Skin epidermis (tissue), 12 donors: ENCODE data around the gene CKAP4.

Experiments used
- H3K27ac ChIP-seq, 21 experiments: fragments of 200-600 bp; sonication (generic) in 11 of 21; one replicate each; pipeline ENCODE4 v1.5.0; 2020; ENCODE audit warnings: mild to moderate bottlenecking in 3 of 21, inconsistent platforms in 2 of 21, moderate library complexity in 2 of 21
- H3K4me3 ChIP-seq, 7 experiments: fragments of 200-600 bp; sonication (generic) in 2 of 7; one replicate each; pipeline ENCODE4 v1.5.0; 2020; ENCODE audit warnings: inconsistent platforms in 2 of 7, mild to moderate bottlenecking in 2 of 7, moderate library complexity in 1 of 7

CKAP4 gene

DNA sequence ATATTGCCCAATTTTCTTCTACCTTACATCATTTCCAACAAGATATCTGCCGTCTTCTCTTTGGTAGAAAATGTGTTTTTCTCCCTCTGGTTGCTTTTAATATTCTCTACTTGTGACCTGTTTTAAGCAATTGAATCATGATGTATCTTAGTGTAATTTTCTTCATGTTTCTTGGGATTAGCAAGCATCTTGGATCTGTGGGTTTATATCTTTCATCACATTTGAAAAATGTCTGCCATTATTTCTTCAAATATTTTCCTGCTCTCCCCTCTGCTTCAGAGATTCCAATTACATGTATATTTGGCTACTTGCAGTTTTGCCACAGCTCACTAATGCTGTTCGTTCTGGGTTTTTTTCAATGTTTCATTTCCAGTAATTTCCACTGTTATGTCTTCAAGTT lies 30.1 kb downstream of the CKAP4 start:
- Histone ChIP-seq H3K27ac (no peak overlapping the region), H3K4me3 (no peak overlapping the region)

DNA sequence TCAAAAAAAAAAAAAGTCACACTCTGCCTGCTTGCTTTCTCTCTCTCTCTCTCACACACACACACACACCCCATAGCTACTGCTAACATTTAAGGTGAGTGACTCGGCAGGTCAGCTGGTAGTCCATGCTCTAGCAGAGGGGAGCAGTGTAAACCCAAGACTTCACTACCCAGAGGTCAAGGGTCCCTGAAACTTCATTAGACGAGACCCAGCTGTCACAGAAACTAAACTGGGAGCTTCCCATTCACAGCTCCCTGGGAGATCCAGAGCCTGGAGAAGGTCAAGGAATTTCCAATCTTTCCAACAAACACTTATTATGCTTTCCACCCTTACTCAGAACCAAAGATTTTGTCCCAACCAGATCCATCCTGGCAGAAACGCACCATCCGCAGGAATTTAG lies 33.2 kb downstream of the CKAP4 start:
- no peak overlapping the region for H3K27ac ChIP-seq
- no peak overlapping the region for H3K4me3 ChIP-seq

DNA sequence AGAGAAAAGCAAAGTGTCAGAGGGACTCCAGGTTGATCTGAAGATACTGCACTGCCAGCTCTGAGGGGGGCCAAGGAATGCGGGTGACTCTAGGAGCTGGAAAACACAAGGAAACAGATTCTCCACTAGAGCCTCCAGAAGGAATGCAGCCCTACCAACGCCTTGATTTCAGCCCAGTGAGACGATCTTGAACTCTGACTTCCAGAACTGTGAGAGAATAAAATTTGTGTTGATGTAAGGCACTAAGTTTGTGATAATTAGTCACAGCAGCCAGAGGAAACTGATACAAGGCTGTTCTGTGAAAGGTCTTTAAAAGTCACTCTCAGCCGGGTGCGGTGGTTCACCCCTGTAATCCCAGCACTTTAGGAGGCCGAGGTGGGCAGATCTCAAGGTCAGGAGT lies 34.2 kb downstream of the CKAP4 start:
- no peak overlapping the region for H3K27ac ChIP-seq
- H3K4me3 ChIP-seq = no peak overlapping the region

DNA sequence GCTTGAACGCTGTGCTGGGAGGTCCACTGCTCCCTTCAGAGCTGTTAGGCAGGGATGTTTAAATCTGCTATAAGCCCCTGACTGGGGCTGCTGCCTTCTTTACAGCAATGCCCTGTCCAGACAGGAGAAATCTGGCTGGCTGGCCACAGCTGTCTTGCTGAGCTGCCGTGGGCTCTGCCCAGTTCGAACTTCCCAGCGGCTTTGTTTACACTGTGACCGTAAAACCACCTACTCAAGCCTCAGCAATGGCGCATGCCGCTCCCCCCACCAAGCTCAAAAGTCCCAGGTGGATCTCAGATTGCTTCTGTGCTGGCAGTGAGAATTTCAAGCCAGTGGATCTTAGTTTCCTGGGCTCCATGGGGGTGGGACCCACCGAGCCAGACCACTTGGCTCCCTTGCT lies 35.8 kb downstream of the CKAP4 start:
- no peak overlapping the region for H3K27ac ChIP-seq
- no peak overlapping the region for H3K4me3 ChIP-seq

DNA sequence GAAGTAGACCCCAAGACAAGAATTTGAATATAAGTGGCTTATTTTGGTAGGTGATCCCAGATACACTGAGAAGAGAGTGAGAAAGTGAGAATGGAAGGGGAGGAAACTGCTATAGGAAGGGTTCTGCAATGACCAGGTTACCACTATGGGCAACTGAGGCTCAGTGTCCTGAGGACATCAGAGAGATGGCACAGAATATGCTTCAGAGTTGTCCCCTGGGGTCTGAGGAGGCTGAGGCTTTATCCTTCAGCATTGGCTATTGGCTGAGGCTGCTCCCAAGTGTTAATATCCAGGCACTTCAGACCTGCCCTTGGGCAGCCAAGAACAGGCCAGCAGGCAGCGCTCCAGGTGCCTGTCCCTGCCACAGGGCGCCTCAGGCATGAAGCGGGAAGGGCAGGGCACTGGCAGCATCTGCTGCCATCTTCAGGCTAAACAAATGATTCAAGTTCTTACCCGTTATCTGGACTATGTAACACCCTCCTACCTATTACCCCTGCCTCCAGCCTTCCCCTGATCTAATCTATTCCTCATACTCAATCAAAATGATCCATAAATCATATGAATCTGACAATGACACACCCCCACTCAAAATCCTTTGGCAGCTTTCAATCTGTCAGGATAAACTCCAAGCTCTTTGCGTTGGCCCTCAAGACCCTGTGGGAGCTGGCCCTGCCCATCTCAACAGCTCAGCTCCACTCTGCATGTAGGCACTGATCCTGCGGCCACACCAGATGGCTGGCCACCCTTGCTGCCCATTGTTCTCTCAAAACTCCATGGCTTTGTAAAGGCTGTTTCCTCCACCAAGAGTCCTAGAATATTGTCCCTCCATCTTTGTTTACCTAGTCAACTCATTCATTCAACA lies 42.4 kb downstream of the CKAP4 start:
- Histone ChIP-seq H3K4me3 (no peak overlapping the region), H3K27ac (no peak overlapping the region)

DNA sequence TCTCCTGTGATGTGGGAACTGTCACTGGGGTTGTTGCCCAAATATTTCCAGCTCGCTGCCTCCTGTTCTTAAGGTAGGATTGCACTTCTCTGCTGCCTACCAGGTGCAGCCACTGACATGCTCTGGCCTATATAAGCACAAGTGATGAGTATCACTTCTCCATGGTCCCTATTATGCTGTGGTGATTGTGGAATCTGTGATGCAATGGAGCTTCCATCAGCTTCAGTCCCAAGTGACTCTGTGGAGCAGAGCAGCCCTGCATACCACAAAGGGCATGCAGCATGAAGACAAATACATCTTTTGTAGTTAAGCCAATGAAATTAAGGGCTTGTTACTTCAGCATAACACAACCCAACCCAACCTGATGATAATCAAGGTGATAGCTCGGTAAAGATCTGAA lies 43.5 kb downstream of the CKAP4 start:
- Histone ChIP-seq H3K4me3 (no peak overlapping the region), H3K27ac (no peak overlapping the region)

DNA sequence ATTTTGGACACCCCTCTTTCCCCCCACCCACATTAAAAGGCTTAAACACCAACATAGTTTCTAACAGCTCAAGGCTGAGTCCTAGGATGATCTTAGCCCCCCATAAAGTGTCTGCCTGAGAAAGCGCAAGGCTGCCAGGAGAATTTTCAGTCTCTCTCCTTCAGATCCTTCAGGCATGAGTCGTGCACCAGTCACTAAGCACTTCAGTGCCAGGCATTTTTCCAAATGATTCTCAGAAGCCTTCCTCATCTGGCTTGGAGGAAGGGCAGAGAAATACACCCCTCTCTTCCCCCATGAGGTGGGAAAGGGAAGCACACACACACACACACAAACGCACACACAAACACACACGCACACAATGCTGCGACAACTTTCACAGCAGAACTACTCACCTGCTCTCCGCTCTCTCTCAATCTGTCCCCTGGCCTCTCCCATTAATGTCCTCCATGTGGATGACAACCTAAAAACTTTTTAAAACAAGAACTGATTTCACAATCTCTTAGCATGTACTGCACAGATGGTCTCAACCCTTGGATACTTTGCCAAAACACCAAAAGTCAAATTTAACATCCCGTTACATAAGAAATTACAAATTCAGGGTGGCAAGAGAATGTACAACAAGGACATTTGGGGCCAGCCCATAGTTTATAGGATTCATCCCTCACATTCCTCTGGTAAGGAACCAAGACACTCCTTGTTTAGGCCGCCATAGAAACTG lies 49.8 kb downstream of the CKAP4 start:
- no peak overlapping the region for H3K4me3 ChIP-seq
- peak overlapping the region in 9 of 21 experiments; percentile 13 to 61 (median 40) for H3K27ac ChIP-seq

DNA sequence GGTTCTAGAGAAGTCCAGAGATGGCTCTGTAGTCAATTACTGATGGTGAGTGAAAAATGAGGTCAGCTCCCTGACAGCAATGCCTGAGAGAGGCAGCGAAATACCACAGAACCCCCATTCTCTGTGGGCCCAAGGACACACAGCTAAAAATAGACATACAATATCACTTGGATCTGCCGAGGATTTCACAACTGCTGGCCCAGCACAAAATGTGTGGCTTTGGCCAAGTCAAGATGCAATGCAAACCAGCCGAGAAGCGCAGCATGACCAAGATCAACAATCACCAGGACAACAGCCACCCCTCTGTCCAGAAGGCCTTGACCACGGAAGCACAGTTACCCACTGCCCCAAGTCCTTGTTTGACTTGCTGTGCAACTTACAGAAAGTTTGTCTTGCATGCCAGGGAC lies 52.2 kb downstream of the CKAP4 start:
- Histone ChIP-seq H3K27ac (peak overlapping the region in 2 of 21 experiments; percentile 61 to 62), H3K4me3 (no peak overlapping the region)

DNA sequence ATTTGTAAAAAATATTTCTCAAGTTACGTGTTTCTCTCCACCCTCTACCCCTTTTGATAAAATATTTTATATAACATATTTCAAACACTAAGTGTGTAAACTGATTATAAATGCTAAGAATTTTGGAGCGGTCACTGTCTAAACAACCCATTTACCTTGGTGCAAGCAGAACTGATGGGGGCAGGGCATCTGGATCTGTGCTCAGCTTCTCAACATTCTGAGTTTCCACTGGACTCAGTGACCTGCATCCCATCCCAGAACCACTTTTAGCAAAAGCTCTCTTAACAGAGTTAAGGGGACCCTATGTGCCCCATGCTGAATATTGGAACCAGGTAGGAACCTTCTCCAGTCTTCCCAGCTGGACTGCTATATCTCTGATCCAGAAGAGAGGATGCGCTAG lies 53.5 kb downstream of the CKAP4 start:
- Histone ChIP-seq H3K4me3 (no peak overlapping the region), H3K27ac (no peak overlapping the region)

DNA sequence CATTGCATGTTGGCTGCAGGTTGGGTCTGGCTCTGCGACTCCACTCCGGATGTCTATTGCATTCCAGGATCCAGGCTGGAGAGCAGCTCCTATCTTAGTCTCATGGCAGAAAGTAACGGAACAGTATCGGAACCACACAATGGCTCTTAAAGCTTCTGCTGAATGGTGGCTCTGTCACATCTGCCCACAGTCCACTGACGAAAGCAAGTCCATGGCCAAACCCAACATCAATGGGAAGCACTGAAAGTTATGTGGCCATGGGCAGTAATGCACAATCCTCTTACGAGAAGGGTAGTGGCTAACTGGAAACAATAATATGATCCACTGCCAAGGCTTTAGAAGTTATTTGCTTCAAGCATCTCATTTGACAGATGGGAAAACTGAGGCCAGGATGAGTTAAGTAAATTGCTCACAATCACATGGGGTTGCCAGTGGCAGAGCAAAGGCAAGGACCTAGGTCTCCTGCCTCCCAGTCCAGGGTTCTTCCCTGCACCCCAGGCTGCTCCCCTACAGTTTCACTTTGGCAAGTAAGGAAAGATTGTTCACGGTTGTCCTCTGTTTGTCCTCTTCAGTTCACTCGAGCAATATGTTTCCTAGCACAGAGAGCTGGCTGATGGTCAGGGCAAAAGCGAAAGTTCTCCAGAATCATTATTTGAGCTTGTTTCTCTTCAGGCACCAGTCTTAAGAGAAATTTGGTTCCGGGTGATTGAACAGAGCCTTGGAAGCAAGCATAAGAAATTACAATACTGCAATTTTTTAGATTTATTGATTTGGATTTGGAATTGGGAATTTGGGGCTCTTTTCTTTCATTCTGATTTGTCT lies 54.2 kb downstream of the CKAP4 start:
- no peak overlapping the region for H3K4me3 ChIP-seq
- peak overlapping the region in 2 of 21 experiments; percentile 9 to 21 for H3K27ac ChIP-seq

DNA sequence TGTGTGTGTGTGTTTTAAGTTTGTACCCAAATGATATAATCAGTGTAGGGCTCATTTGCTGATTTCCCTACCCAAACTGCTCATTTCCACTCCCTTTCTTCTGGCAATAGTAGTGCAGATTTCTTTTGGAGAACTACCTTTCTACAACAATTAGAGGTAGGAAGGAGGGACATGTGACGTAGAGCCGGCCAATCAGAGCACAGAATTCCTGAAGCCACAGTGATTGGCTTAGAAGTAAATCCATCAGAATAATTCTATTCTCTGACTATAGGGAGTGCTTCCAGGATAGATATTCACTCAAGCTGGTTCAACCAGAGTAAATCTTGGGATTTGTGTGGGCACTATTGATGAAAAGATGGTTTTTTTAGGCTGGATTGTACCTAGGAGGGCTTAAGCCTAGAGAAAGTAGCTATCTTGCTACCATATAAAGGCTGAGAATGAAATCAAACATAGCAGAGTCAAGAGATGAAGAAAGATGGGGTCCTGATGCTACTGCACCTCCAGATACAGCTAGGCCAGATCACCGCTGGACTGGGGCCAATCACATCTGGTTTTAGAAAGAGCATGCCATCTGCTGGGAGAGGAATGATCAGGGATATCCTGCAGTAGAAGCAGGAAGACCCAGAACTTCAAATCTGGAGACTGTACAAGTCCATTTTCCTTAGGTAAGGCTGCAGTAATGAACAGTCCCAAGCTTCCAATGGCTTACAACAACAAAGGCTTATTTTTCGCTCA lies 55.0 kb downstream of the CKAP4 start:
- Histone ChIP-seq H3K4me3 (no peak overlapping the region), H3K27ac (no peak overlapping the region)

DNA sequence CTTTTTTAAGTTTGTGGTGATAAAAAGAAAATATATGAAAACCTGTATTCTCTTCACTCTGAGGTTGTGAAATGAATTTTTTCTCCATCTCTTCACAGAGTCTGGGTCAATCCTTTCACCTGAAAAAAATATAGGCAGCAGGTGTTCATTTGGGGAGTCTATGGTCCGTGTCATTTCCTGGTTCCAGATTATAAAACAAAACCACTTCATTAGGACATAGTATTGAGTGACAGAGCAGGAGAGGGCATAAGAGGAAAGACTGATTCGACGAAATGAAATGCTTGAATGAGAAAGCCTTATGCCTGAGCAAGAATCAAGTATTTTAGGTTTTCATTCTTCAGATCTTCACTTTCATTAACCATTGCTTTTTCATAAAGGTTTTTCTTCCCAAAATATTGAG lies 57.2 kb downstream of the CKAP4 start:
- no peak overlapping the region for H3K27ac ChIP-seq
- H3K4me3 ChIP-seq = no peak overlapping the region

DNA sequence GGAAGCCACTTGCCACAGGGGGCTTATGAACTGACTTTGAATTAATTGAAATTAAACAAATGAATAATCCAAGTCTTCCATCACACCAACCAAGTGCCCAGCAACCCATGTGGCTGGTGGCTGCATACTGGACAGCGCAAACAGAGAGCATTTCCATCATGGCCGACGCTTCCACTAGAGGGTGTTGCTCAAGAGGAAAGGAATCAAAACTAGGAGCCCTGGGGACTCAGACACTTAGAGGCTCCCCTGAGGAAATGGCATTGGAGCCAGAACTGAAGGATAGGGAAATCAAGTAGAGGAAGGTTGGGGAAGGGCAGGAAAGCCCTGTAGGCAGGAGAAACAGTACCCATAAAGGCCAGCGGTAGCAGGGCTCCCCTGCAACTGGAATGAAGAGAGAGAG lies 58.5 kb downstream of the CKAP4 start:
- no peak overlapping the region for H3K4me3 ChIP-seq
- H3K27ac ChIP-seq = no peak overlapping the region

DNA sequence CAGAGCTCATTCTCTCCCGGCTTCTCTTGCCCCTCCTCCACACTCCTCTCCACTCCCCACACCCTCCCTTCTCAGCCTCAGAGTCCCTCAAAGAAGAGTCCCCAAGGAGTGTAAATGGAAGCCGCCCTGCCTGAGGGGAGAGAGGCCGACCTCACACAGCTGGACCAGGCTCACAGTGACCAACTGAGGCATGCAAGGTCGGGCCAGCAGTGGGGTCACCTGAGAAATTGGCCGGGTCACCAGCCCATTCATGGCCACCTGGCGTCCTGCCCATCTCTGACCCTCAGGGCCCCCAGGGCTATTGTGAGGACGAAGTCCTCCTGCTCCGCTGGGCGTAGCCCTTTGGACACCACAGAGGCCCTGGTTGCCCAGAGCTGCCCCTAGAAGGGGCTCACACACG lies 59.6 kb downstream of the CKAP4 start:
- no peak overlapping the region for H3K27ac ChIP-seq
- H3K4me3 ChIP-seq = no peak overlapping the region
